ENCODE data around the gene LRFN4. TPM values are rescaled to one million over a fixed set of nuclear protein-coding genes. Genes with fewer than 3 reads are reported as not detected.

Gene LRFN4
- total RNA-seq, 2 experiments from 2014 or later: 33.9 to 38.6 TPM

DNA sequence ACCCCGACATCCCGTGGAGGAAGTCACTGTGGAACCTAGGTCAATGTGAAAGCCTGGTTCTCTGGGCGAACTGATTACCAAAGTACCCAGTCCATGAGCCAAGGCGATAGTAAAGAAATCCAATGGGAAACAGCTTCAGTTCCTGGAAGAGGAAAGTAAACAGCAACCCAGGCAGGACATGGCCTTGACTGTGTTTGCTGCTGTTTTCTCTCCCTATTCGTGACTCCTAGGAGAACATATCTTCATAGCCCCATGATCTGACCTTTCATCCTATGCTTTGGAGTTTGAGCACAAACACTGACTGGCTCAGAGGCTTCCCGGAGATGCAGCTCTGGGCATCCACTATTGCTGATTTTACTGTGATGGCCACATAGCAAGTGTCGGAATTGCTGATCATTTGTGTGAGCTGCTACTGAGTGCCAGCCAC lies 45.1 kb downstream of the LRFN4 start:
- POLR2A ChIA-PET: interaction anchor here (0.7 kb wide), 1 partner anchor 34 kb away, joined by 4 read pairs; no protein-coding TSS in a partner anchor
- Histone ChIP-seq H3K27ac (ENCODE audit: low read depth, low read length, poor library complexity, severe bottlenecking) (no peak overlapping the region), H3K4me2 (ENCODE audit: low read length) (no peak overlapping the region), H4K20me1 (ENCODE audit: insufficient read depth, low read length) (no peaks in the 10 kb centered on the region), H3K36me3 (ENCODE audit: insufficient read depth, low read length) (no peaks in the 10 kb centered on the region), H3K79me2 (ENCODE audit: insufficient read depth, low read depth, low read length) (no peaks in the 10 kb centered on the region), H3K9me2 (ENCODE audit: insufficient read depth, low read length) (no peaks in the 10 kb centered on the region), H3K4me3 (ENCODE audit: low read depth, low read length, poor library complexity, severe bottlenecking) (no peak overlapping the region), H2AFZ (ENCODE audit: low read length) (no peak overlapping the region), H3K4me1 (ENCODE audit: insufficient read depth, low read length, poor library complexity, severe bottlenecking) (no peaks in the 10 kb centered on the region), H3K9me3 (ENCODE audit: low read length) (no peaks in the 10 kb centered on the region)
- CTCF ChIA-PET (ENCODE audit: unreplicated experiment): no interaction called here
- no peak for DNase-seq (ENCODE audit: low spot score)
- intact Hi-C loops (cut with micrococcal nuclease; ENCODE audit: unreplicated experiment): no loop called here
- no TSS peak for BruUV-seq (replicated peaks)
- TF ChIP-seq, protein P1, sequence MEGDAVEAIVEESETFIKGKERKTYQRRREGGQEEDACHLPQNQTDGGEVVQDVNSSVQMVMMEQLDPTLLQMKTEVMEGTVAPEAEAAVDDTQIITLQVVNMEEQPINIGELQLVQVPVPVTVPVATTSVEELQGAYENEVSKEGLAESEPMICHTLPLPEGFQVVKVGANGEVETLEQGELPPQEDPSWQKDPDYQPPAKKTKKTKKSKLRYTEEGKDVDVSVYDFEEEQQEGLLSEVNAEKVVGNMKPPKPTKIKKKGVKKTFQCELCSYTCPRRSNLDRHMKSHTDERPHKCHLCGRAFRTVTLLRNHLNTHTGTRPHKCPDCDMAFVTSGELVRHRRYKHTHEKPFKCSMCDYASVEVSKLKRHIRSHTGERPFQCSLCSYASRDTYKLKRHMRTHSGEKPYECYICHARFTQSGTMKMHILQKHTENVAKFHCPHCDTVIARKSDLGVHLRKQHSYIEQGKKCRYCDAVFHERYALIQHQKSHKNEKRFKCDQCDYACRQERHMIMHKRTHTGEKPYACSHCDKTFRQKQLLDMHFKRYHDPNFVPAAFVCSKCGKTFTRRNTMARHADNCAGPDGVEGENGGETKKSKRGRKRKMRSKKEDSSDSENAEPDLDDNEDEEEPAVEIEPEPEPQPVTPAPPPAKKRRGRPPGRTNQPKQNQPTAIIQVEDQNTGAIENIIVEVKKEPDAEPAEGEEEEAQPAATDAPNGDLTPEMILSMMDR (conservative IDR thresholded peaks at IDR 0.05; ENCODE audit: low read length): no peak
- TF ChIP-seq EZH2phosphoT487 (IDR thresholded peaks at IDR 0.05; ENCODE audit: borderline replicate concordance, low read depth, low read length): no peak

DNA sequence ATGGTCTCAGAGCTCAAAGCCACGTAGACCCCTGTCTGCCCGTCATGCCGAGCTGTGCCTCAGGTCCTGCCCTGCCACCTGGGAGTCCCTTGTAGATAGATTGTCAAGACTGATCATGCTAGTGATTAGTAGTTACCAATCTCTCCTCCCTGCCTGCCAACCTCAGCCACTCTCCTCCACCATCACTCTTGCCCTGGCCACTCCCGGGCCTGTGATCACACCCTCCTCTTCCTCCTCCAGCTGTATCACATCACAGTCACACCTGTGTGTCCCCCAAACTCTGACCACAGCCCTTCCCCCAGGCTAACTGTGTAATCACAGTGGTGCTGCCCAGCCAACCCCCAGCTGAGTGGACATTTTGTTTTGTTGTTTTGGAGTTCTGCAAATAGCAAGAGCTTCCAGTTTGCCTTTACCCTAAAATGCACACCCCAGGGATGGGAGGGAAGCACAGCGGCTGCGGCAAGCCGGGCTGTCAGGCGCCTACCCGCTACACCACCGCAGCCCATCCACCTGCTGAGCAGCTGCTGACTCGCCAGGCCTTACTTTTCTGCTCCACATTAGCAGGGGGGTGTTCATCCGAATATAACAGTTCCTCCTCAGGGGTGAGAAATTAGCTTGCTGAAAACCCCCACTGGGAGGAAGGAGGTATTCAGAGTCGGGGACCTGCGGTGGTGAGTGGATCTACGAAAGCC lies 45.8 kb downstream of the LRFN4 start:
- Histone ChIP-seq H3K4me2 (ENCODE audit: low read length) (no peak overlapping the region), H3K4me3 (ENCODE audit: low read depth, low read length, poor library complexity, severe bottlenecking) (no peak overlapping the region), H4K20me1 (ENCODE audit: insufficient read depth, low read length) (no peaks in the 10 kb centered on the region), H3K9me3 (ENCODE audit: low read length) (no peaks in the 10 kb centered on the region), H3K36me3 (ENCODE audit: insufficient read depth, low read length) (no peaks in the 10 kb centered on the region), H3K4me1 (ENCODE audit: insufficient read depth, low read length, poor library complexity, severe bottlenecking) (no peaks in the 10 kb centered on the region), H2AFZ (ENCODE audit: low read length) (no peak overlapping the region), H3K9me2 (ENCODE audit: insufficient read depth, low read length) (no peaks in the 10 kb centered on the region), H3K27ac (ENCODE audit: low read depth, low read length, poor library complexity, severe bottlenecking) (no peak overlapping the region), H3K79me2 (ENCODE audit: insufficient read depth, low read depth, low read length) (no peaks in the 10 kb centered on the region)
- no TSS peak for BruUV-seq (replicated peaks)
- ChIA-PET CTCF (ENCODE audit: unreplicated experiment) (no interaction called here), POLR2A (no interaction called here)
- no peak for TF ChIP-seq EZH2phosphoT487 (IDR thresholded peaks at IDR 0.05; ENCODE audit: borderline replicate concordance, low read depth, low read length)
- TF ChIP-seq, protein P1 (conservative IDR thresholded peaks at IDR 0.05; ENCODE audit: low read length): no peak
- no peak for DNase-seq (ENCODE audit: low spot score)
- intact Hi-C loops (cut with micrococcal nuclease; ENCODE audit: unreplicated experiment): no loop called here

DNA sequence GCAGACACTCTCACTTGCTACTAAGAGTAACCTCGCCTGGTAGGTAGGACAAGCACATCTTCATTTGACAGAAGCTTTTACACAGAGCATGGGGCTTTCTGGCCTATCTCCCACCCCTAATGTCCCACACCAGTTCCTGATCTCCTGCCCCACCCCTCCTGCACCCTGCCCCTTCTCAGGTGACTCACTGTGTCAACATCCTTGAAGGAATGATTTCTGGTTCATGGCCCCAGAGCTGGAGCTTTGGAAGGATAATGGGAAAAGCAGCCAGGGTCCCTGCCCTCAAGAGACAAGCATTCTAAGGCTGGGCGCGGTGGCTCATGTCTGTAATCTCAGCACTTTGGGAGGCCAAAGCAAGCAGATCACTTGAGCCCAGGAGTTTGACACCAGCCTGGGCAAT lies 47.2 kb downstream of the LRFN4 start:
- ChIA-PET CTCF (ENCODE audit: unreplicated experiment) (no interaction called here), POLR2A (no interaction called here)

More for the DNA sequence above, 47.2 kb downstream of the LRFN4 start:
- no peak for TF ChIP-seq EZH2phosphoT487 (IDR thresholded peaks at IDR 0.05; ENCODE audit: borderline replicate concordance, low read depth, low read length)
- TF ChIP-seq, protein P1 (conservative IDR thresholded peaks at IDR 0.05; ENCODE audit: low read length): no peak
- intact Hi-C loops (cut with micrococcal nuclease; ENCODE audit: unreplicated experiment): no loop called here
- Histone ChIP-seq H3K4me3 (ENCODE audit: low read depth, low read length, poor library complexity, severe bottlenecking) (no peak overlapping the region), H3K4me2 (ENCODE audit: low read length) (no peak overlapping the region), H3K27ac (ENCODE audit: low read depth, low read length, poor library complexity, severe bottlenecking) (no peak overlapping the region), H3K79me2 (ENCODE audit: insufficient read depth, low read depth, low read length) (no peaks in the 10 kb centered on the region), H3K36me3 (ENCODE audit: insufficient read depth, low read length) (no peaks in the 10 kb centered on the region), H3K9me3 (ENCODE audit: low read length) (no peaks in the 10 kb centered on the region), H3K4me1 (ENCODE audit: insufficient read depth, low read length, poor library complexity, severe bottlenecking) (no peaks in the 10 kb centered on the region), H3K9me2 (ENCODE audit: insufficient read depth, low read length) (no peaks in the 10 kb centered on the region), H4K20me1 (ENCODE audit: insufficient read depth, low read length) (no peaks in the 10 kb centered on the region), H2AFZ (ENCODE audit: low read length) (no peak overlapping the region)
- DNase-seq (ENCODE audit: low spot score): no peak
- BruUV-seq (replicated peaks): no TSS peak

All from OCI-LY7 (cell line).